A549 (cell line): ENCODE measurements around the gene SLC30A1.

Source experiments
- JUNB ChIP-seq: fragments of >200 bp; sonication (Bioruptor Twin); formaldehyde crosslinking; IDR thresholded peaks from 2 replicates; pipeline ENCODE4 v1.6.1; 2016
- POLR2A ChIP-seq: IDR thresholded peaks from 2 replicates; pipeline ENCODE4 v1.6.1; 2012; ENCODE audit warnings: mild to moderate bottlenecking, low read length
- TF ChIP-seq, protein P1 (sequence below): fragments of >200 bp; sonication (Bioruptor Twin); formaldehyde crosslinking; IDR thresholded peaks from 3 replicates; pipeline ENCODE4 v1.5.1; 2016
- TF ChIP-seq, protein P2 (sequence below): IDR thresholded peaks from 2 replicates; pipeline ENCODE4 v1.6.1; 2012

GRCh38 chr1:211553549-211553948, 25.4 kb downstream of the SLC30A1 start:
- TF ChIP-seq JUNB = no peak
- TF ChIP-seq, protein P1, sequence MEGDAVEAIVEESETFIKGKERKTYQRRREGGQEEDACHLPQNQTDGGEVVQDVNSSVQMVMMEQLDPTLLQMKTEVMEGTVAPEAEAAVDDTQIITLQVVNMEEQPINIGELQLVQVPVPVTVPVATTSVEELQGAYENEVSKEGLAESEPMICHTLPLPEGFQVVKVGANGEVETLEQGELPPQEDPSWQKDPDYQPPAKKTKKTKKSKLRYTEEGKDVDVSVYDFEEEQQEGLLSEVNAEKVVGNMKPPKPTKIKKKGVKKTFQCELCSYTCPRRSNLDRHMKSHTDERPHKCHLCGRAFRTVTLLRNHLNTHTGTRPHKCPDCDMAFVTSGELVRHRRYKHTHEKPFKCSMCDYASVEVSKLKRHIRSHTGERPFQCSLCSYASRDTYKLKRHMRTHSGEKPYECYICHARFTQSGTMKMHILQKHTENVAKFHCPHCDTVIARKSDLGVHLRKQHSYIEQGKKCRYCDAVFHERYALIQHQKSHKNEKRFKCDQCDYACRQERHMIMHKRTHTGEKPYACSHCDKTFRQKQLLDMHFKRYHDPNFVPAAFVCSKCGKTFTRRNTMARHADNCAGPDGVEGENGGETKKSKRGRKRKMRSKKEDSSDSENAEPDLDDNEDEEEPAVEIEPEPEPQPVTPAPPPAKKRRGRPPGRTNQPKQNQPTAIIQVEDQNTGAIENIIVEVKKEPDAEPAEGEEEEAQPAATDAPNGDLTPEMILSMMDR = no peak
- TF ChIP-seq, protein P2, sequence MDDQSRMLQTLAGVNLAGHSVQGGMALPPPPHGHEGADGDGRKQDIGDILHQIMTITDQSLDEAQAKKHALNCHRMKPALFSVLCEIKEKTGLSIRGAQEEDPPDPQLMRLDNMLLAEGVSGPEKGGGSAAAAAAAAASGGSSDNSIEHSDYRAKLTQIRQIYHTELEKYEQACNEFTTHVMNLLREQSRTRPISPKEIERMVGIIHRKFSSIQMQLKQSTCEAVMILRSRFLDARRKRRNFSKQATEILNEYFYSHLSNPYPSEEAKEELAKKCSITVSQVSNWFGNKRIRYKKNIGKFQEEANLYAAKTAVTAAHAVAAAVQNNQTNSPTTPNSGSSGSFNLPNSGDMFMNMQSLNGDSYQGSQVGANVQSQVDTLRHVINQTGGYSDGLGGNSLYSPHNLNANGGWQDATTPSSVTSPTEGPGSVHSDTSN = no peak
- no peak for TF ChIP-seq POLR2A
